ENCODE results near the gene SLC36A1. TPM values are rescaled to one million over a fixed set of nuclear protein-coding genes. Genes with fewer than 3 reads are reported as not detected.
A peak's percentile ranks its signal among the peaks of the same experiment; 100 is the strongest.

SLC36A1 gene
- total RNA-seq, 1 experiment from 2014 or later = 15.0 TPM

DNA sequence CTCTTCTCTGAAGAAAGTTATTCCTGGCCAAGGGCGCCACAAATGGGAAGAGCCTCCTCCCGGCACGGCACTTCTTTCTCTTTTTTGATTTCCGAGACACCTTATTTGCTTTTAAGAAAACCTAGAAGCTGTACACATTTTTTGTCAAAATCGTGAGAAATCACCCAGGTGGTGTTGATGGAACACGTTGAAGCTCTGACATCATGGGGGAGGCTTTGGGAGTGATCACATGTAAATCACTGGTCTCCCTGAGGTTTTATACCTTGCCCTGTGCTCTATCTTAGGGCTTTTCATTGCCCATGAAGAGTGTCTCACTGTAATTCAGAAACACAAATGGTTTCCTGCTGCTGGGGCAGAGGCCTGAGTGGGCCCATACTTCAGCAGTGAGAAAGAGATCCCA is 27.4 kb downstream of the SLC36A1 start:
- Histone ChIP-seq H3K27ac (ENCODE audit: insufficient read length, low read depth, low read length) (no peak overlapping the region), H3T11ph (ENCODE audit: low read length) (no peak overlapping the region)
- TF ChIP-seq, protein P1, sequence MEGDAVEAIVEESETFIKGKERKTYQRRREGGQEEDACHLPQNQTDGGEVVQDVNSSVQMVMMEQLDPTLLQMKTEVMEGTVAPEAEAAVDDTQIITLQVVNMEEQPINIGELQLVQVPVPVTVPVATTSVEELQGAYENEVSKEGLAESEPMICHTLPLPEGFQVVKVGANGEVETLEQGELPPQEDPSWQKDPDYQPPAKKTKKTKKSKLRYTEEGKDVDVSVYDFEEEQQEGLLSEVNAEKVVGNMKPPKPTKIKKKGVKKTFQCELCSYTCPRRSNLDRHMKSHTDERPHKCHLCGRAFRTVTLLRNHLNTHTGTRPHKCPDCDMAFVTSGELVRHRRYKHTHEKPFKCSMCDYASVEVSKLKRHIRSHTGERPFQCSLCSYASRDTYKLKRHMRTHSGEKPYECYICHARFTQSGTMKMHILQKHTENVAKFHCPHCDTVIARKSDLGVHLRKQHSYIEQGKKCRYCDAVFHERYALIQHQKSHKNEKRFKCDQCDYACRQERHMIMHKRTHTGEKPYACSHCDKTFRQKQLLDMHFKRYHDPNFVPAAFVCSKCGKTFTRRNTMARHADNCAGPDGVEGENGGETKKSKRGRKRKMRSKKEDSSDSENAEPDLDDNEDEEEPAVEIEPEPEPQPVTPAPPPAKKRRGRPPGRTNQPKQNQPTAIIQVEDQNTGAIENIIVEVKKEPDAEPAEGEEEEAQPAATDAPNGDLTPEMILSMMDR (conservative IDR thresholded peaks at IDR 0.05) = no peak

More for the DNA sequence above, 27.4 kb downstream of the SLC36A1 start:
- no CpG with 5 or more reads among the region's 6 CpGs for WGBS (ENCODE audit: extremely low coverage, insufficient read length, low lambda C conversion rate)
- Histone ChIP-seq H3K9me3 (ENCODE audit: control insufficient read depth, low read depth, low read length) (no peaks in the 10 kb centered on the region), H2BK5ac (ENCODE audit: insufficient read length, low read length) (no peak overlapping the region), H2BK120ac (ENCODE audit: low read depth, low read length, poor library complexity, severe bottlenecking) (no peak overlapping the region), H2AK5ac (ENCODE audit: insufficient read length, low read length) (no peak overlapping the region), H3K79me2 (ENCODE audit: insufficient read depth, low read length) (no peaks in the 10 kb centered on the region), H2BK12ac (ENCODE audit: insufficient read length, low read depth, low read length) (no peak overlapping the region), H3K14ac (ENCODE audit: insufficient read depth, low read length) (no peak overlapping the region), H4K20me1 (ENCODE audit: control insufficient read depth, insufficient read depth, insufficient read length) (no peaks in the 10 kb centered on the region), H4K8ac (replicated peaks; ENCODE audit: insufficient read length, low read depth, low read length) (no peak overlapping the region), H3K18ac (ENCODE audit: insufficient read length, low read depth, low read length) (no peak overlapping the region), H3K4me1 (ENCODE audit: insufficient read depth, low read length) (no peaks in the 10 kb centered on the region), H3K56ac (ENCODE audit: insufficient read length, low read depth, low read length) (no peak overlapping the region), H3K4me2 (ENCODE audit: insufficient read depth, insufficient read length, low read length) (no peak overlapping the region), H2AFZ (ENCODE audit: low read length) (no peak overlapping the region), H4K5ac (ENCODE audit: insufficient read length, low read depth, low read length) (no peak overlapping the region), H3K23ac (ENCODE audit: insufficient read length, low read depth, low read length) (no peak overlapping the region), H3K27me3 (ENCODE audit: insufficient read depth, low read length) (no peaks in the 10 kb centered on the region), H3K4ac (ENCODE audit: low read depth, low read length) (no peak overlapping the region), H4K91ac (ENCODE audit: insufficient read length, low read depth, low read length) (no peak overlapping the region), H3K9ac (ENCODE audit: extremely low read depth, insufficient read length, low read length) (no peak overlapping the region), H2BK20ac (ENCODE audit: low read depth, low read length, poor library complexity, severe bottlenecking) (no peak overlapping the region), H2BK15ac (ENCODE audit: low read depth, low read length) (no peak overlapping the region), H3K23me2 (ENCODE audit: insufficient read length, low read depth, low read length, poor library complexity, severe bottlenecking) (no peaks in the 10 kb centered on the region), H3K79me1 (ENCODE audit: insufficient read depth, low read depth, low read length, poor library complexity, severe bottlenecking) (no peaks in the 10 kb centered on the region)
- Mint-ChIP-seq H3K4me3 (no peak overlapping the region), H3K9me3 (no peaks in the 10 kb centered on the region), H3K27me3 (ENCODE audit: low read depth) (no peaks in the 10 kb centered on the region), H3K36me3 (ENCODE audit: insufficient read depth in 1 of 3, low read depth in 3 of 3) (peaks cover 0 to 50% (median 14%) of the 10 kb centered on the region in 3 experiments; a peak in 5 of 7 replicates), H3K4me1 (no peaks in the 10 kb centered on the region), H3K27ac (peak overlapping the region in 1 of 3 experiments; percentile 54; a peak in 1 of 7 replicates)
- no peak for DNase-seq

All from H9 (cell line).